ENCODE data around the gene KCNMA1.

The KCNMA1 gene

GRCh38 chr10:77287647-77288120 is 349.9 kb downstream of the KCNMA1 start:
- DNase-seq: no peak

- no peak for DNase-seq
These were observed 350.8 kb downstream of the KCNMA1 start for GRCh38 chr10:77286531-77287508.

- DNase-seq: no peak
These were observed 352.0 kb downstream of the KCNMA1 start for GRCh38 chr10:77285529-77286182.

- DNase-seq: no peak
These were observed 352.8 kb downstream of the KCNMA1 start for GRCh38 chr10:77284797-77285196.

- no peak for DNase-seq
These were observed 354.3 kb downstream of the KCNMA1 start for GRCh38 chr10:77283326-77283725.

GRCh38 chr10:77282163-77282562 is 355.4 kb downstream of the KCNMA1 start:
- no peak for DNase-seq

GRCh38 chr10:77281719-77282118 is 355.9 kb downstream of the KCNMA1 start:
- no peak for DNase-seq

GRCh38 chr10:77279207-77279606 is 358.4 kb downstream of the KCNMA1 start:
- no peak for DNase-seq

- DNase-seq: no peak
These were observed 363.4 kb downstream of the KCNMA1 start for GRCh38 chr10:77274046-77274795.

GRCh38 chr10:77269163-77269562 is 368.4 kb downstream of the KCNMA1 start:
- no peak for DNase-seq

GRCh38 chr10:77268721-77269120 is 368.9 kb downstream of the KCNMA1 start:
- DNase-seq: no peak

GRCh38 chr10:77267703-77268675 is 369.6 kb downstream of the KCNMA1 start:
- DNase-seq: no peak

- DNase-seq: no peak
These were observed 371.4 kb downstream of the KCNMA1 start for GRCh38 chr10:77266242-77266641.

GRCh38 chr10:77264527-77264926 is 373.1 kb downstream of the KCNMA1 start:
- no peak for DNase-seq

- no peak for DNase-seq
These were observed 373.5 kb downstream of the KCNMA1 start for GRCh38 chr10:77264107-77264506.

- DNase-seq: no peak
These were observed 373.9 kb downstream of the KCNMA1 start for GRCh38 chr10:77263700-77264099.

- no peak for DNase-seq
These were observed 376.5 kb downstream of the KCNMA1 start for GRCh38 chr10:77261146-77261545.

- DNase-seq: no peak
These were observed 378.3 kb downstream of the KCNMA1 start for GRCh38 chr10:77259171-77259874.

GRCh38 chr10:77256346-77256745 is 381.3 kb downstream of the KCNMA1 start:
- no peak for DNase-seq

GRCh38 chr10:77253556-77254064 is 384.0 kb downstream of the KCNMA1 start:
- DNase-seq: no peak

GRCh38 chr10:77253147-77253545 is 384.5 kb downstream of the KCNMA1 start:
- DNase-seq: no peak
